K562 (cell line): ENCODE data around the gene CDKN2B-AS1. TPM values are rescaled to one million over a fixed set of nuclear protein-coding genes. Genes with fewer than 3 reads are reported as not detected.

ENCODE experiments used
- ATAC-seq: fragments of 200-7000 bp; cut with Tn5 transposase; 3 replicates; pipeline ENCODE4 v1.9.1; 2020; ENCODE audit warnings: moderate library complexity
- BruUV-seq: library from RNA; stranded (reverse); fragments of 400-500 nt; replicated peaks from 2 replicates; lab custom pipeline; 2021; lab: Mats Ljungman, UMichigan
- CTCF ChIA-PET: fragments of 300-600 bp; formaldehyde crosslinking; extraction: SDS; loops from one replicate; lab custom pipeline; 2021; ENCODE audit warnings: low intra/inter-chr PET ratio; lab: Yijun Ruan, JAX
- POLR2A ChIA-PET: fragments of 300-600, 350-650 bp; sonication (Branson Sonifier 250); formaldehyde crosslinking; extraction: SDS; loops from one replicate; lab custom pipeline; 2021; ENCODE audit warnings: antibody characterized with exemption, inconsistent platforms; lab: Yijun Ruan, JAX
- DNase-seq, 4 experiments: peaks; one replicate each; pipeline versions ENCODE4 v3.0.0 to v3.0.0-alpha.2; 2011 to 2018; ENCODE audit warnings: low spot score in 3 of 4, mixed read lengths in 3 of 4; ENCODE audit errors: extremely low read depth in 1 of 4
- FAIRE-seq: peaks from 2 replicates; lab custom pipeline; 2011; peaks lifted over from hg19 to GRCh38; lab: Jason Lieb, UNC
- H2AFZ ChIP-seq: 2 replicates; pipeline ENCODE4 v1.6.0; 2011; ENCODE audit warnings: low read depth, low read length, control low read depth, inconsistent platforms
- H3K27ac ChIP-seq: fragments of 200-600 bp; 3 replicates; pipeline ENCODE4 v1.8.0; 2011; ENCODE audit warnings: low read depth, mild to moderate bottlenecking, control low read depth, inconsistent platforms, low read length, moderate library complexity, mixed read lengths; ENCODE audit errors: extremely low read depth
- H3K27me3 ChIP-seq, 2 experiments: fragments of 300-600 bp in 1 of 2; 2 replicates in 1 of 2; 3 replicates in 1 of 2; pipeline versions ENCODE4 v1.6.0 to v1.8.0; 2011; ENCODE audit warnings: inconsistent platforms in 2 of 2, low read length in 2 of 2, mild to moderate bottlenecking in 1 of 2, mixed read lengths in 1 of 2, moderate library complexity in 1 of 2; ENCODE audit not compliant: control insufficient read depth in 2 of 2, insufficient read depth in 2 of 2
- H3K36me3 ChIP-seq: fragments of 300-600 bp; 3 replicates; pipeline ENCODE4 v1.8.0; 2011; ENCODE audit warnings: mild to moderate bottlenecking, low read length, inconsistent platforms; ENCODE audit not compliant: control insufficient read depth, insufficient read depth
- H3K4me1 ChIP-seq, 2 experiments: fragments of 200-600 bp in 1 of 2; replicated peaks in 1 of 2; 2 replicates in 1 of 2; 3 replicates in 1 of 2; pipeline versions ENCODE4 v1.5.1 to v1.8.0; 2011; ENCODE audit warnings: inconsistent platforms in 2 of 2, low read length in 2 of 2, mild to moderate bottlenecking in 1 of 2, mixed read lengths in 1 of 2, moderate library complexity in 1 of 2; ENCODE audit not compliant: control insufficient read depth in 2 of 2, insufficient read depth in 2 of 2
- H3K4me2 ChIP-seq: 2 replicates; pipeline ENCODE4 v1.6.1; 2011; ENCODE audit warnings: low read length, control low read depth, inconsistent platforms, mixed read lengths; ENCODE audit not compliant: insufficient read depth
- H3K4me3 ChIP-seq: fragments of 200-600 bp; sonication (generic), shearing (Covaris generic); 2 replicates; pipeline ENCODE4 v1.5.1; 2016; ENCODE audit warnings: control low read depth, inconsistent platforms
- H3K79me2 ChIP-seq: fragments of 200-600 bp; 3 replicates; pipeline ENCODE4 v1.8.0; 2011; ENCODE audit warnings: low read length, inconsistent platforms; ENCODE audit not compliant: control insufficient read depth, insufficient read depth
- H3K9ac ChIP-seq, 2 experiments: 2 replicates each; pipeline versions ENCODE4 v1.6.0 to v1.6.1; 2011; ENCODE audit warnings: low read depth in 2 of 2, low read length in 2 of 2, control low read depth in 1 of 2, inconsistent platforms in 1 of 2, mild to moderate bottlenecking in 1 of 2, mixed read lengths in 1 of 2; ENCODE audit not compliant: insufficient read depth in 1 of 2
- H3K9me1 ChIP-seq: one replicate; pipeline ENCODE4 v1.6.0; 2011; ENCODE audit warnings: inconsistent platforms, mild to moderate bottlenecking, low read length, moderate library complexity; ENCODE audit not compliant: control insufficient read depth, insufficient read depth
- H3K9me3 ChIP-seq: replicated peaks from 2 replicates; pipeline ENCODE4 v1.5.1; 2011; ENCODE audit warnings: low read depth, low read length, inconsistent platforms; ENCODE audit not compliant: control insufficient read depth, insufficient read depth
- H4K20me1 ChIP-seq: replicated peaks from 2 replicates; pipeline ENCODE4 v1.6.1; 2011; ENCODE audit warnings: low read length, inconsistent platforms, mixed read lengths; ENCODE audit not compliant: control insufficient read depth, insufficient read depth
- CHD7 ChIP-seq: fragments of 200-600 bp; sonication (generic); IDR thresholded peaks from one replicate; pipeline ENCODE4 v1.6.1; 2012; ENCODE audit warnings: mild to moderate bottlenecking, low read depth, low read length, inconsistent platforms
- SMARCC2 ChIP-seq: fragments of 450-650 bp; IDR thresholded peaks from 2 replicates; pipeline ENCODE4 v1.6.1; 2017; ENCODE audit warnings: antibody characterized with exemption, moderate library complexity, mild to moderate bottlenecking, low read depth
- TAF9B ChIP-seq: fragments of 450-650 bp; IDR thresholded peaks from 2 replicates; pipeline ENCODE4 v1.6.1; 2018; ENCODE audit warnings: mild to moderate bottlenecking; ENCODE audit not compliant: partially characterized antibody
- WGBS: fragments of 100-300 bp; shearing (Covaris generic); methylation state at CpG from one replicate; pipeline ENCODE4 v1.1.6; 2016; ENCODE audit warnings: low coverage, mixed read lengths; ENCODE audit not compliant: insufficient coverage; ENCODE audit errors: missing lambda C conversion rate; 5-methylcytosine and 5-hydroxymethylcytosine counted together
- in situ Hi-C: fragments of 300-500 bp; cut with MboI; formaldehyde crosslinking; loops from 4 replicates; pipeline ENCODE4 v1.15.0; 2018; ENCODE audit warnings: inconsistent platforms, mixed read lengths
- intact Hi-C: fragments of 100-400 bp; cut with micrococcal nuclease; formaldehyde crosslinking; loops from 2 replicates; pipeline ENCODE4 v1.14.2; 2022
- polyA plus RNA-seq, 8 experiments: library from polyadenylated mRNA; depleted of rRNA in 4 of 8; stranded (reverse) in 5 of 8; unstranded in 3 of 8; fragments of >200 nt; fragmentation: Nextera tagmentation in 2 of 8; fragmentation: Illumina TruSeq in 1 of 8; extraction: Ambion mirVana in 2 of 8; extraction: Trizol in 1 of 8; gene quantifications; 2 replicates each; pipeline versions ENCODE4 v1.2.1 to v1.2.3, GENCODE V29; 2011 to 2014; ENCODE audit warnings: inconsistent platforms in 1 of 8, missing spikeins in 1 of 8
- total RNA-seq, 7 experiments: library from RNA; depleted of rRNA in 6 of 7; stranded (reverse); fragments of >200 nt in 6 of 7; fragmentation: Illumina TruSeq in 2 of 7; extraction: Trizol in 2 of 7; gene quantifications; 2 replicates each; pipeline versions ENCODE4 v1.2.1 to v1.2.3, GENCODE V29; 2011 to 2021; ENCODE audit warnings: low replicate concordance in 1 of 7

The CDKN2B-AS1 gene
- total and polyA plus RNA-seq, 9 of the 15 experiments (the other 6 are each of a cell fraction or from before 2014, with no cell fraction given): not detected

GRCh38 chr9:22053178-22053577 lies 58.6 kb downstream of the CDKN2B-AS1 start:
- Histone ChIP-seq H3K9me1 (no peaks in the 10 kb centered on the region), H3K4me2 (no peak overlapping the region), H3K27me3 (no peaks in the 10 kb centered on the region), H3K27ac (no peak overlapping the region), H3K79me2 (no peaks in the 10 kb centered on the region), H3K9me3 (no peaks in the 10 kb centered on the region), H2AFZ (no peak overlapping the region), H4K20me1 (no peaks in the 10 kb centered on the region), H3K9ac (no peak overlapping the region), H3K4me3 (no peak overlapping the region), H3K4me1 (no peaks in the 10 kb centered on the region), H3K36me3 (no peaks in the 10 kb centered on the region)
- in situ Hi-C loops (no loop called here), intact Hi-C loops (no loop called here)
- TF ChIP-seq CHD7: no peak
- TF ChIP-seq TAF9B: no peak
- no peak for TF ChIP-seq SMARCC2
- BruUV-seq: no TSS peak
- no CpG with 5 or more reads among the region's 2 CpGs for WGBS
- ChIA-PET POLR2A (no interaction called here), CTCF (no interaction called here)
- no peak for ATAC-seq
- no peak for DNase-seq
- FAIRE-seq: no peak
